Umbilical cord (tissue), 2 donors: Measurements from ENCODE around the gene GRK2. TPM values are rescaled to one million over a fixed set of nuclear protein-coding genes. Genes with fewer than 3 reads are reported as not detected.

Experiments
- DNase-seq: peaks from one replicate; pipeline ENCODE4 v3.0.0-alpha.2; 2015; ENCODE audit warnings: low spot score
- total RNA-seq: library from RNA; depleted of rRNA; stranded (reverse); fragments of >200 nt; gene quantifications from one replicate; pipeline ENCODE4 v1.2.3, GENCODE V29; 2014; ENCODE audit warnings: low replicate concordance; ENCODE audit not compliant: insufficient read depth

GRK2 gene
- total RNA-seq, 1 donor from 2014 or later: 46.2 TPM

- no peak for DNase-seq
These were observed 33.4 kb downstream of the GRK2 start for GRCh38 chr11:67299471-67300191.

GRCh38 chr11:67300256-67300755, 34.0 kb downstream of the GRK2 start:
- DNase-seq: no peak

- DNase-seq: no peak
These were observed 34.6 kb downstream of the GRK2 start for GRCh38 chr11:67300756-67301312.

GRCh38 chr11:67301313-67301921, 35.1 kb downstream of the GRK2 start:
- no peak for DNase-seq

GRCh38 chr11:67301951-67302516, 35.8 kb downstream of the GRK2 start:
- DNase-seq: peak; percentile 78

- no peak for DNase-seq
These were observed 36.4 kb downstream of the GRK2 start for GRCh38 chr11:67302571-67303131.

- peak; percentile 80 for DNase-seq
These were observed 37.0 kb downstream of the GRK2 start, which contains the start of gene SSH3 for GRCh38 chr11:67303132-67303834. Gene SSH3, plus strand, starts transcription at chr11:67303530. Its CDS starts 96 bp downstream, at chr11:67303626.

- no peak for DNase-seq
These were observed 37.6 kb downstream of the GRK2 start for GRCh38 chr11:67303835-67304411.

- DNase-seq: no peak
These were observed 38.3 kb downstream of the GRK2 start for GRCh38 chr11:67304511-67305113.

DNA sequence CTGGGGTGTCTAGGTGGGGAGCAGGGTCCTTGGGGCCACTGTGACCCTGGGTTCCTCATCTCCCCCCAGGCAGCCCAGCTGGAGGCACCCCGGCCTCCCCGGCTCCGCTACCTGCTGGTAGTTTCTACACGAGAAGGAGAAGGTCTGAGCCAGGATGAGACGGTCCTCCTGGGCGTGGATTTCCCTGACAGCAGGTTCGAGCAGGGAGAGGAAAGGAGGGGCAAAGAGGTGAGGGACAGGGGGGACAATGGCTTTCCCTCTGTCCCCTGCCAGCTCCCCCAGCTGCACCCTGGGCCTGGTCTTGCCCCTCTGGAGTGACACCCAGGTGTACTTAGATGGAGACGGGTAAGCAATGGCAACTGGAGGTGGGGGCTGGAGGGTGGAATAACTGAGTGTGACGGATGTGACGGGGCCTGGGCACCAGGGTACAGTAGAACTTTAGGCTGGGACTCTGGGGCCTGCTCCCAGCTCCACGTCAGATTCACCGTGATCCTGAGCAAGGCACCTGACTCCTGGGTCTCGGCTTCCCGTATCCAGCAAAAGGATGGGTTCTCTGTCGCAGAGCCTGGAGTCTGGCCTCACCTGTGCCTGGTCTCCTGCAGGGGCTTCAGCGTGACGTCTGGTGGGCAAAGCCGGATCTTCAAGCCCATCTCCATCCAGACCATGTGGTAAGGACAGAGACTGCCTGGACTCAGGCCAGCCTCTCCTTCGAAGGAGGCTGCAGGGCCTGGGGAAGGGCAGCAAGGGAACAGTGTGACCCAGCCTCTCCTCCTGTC, 40.7 kb downstream of the GRK2 start:
- no peak for DNase-seq

- DNase-seq: no peak
These were observed 41.3 kb downstream of the GRK2 start for GRCh38 chr11:67307545-67308001.

GRCh38 chr11:67308031-67308866, 42.0 kb downstream of the GRK2 start:
- DNase-seq: no peak

DNA sequence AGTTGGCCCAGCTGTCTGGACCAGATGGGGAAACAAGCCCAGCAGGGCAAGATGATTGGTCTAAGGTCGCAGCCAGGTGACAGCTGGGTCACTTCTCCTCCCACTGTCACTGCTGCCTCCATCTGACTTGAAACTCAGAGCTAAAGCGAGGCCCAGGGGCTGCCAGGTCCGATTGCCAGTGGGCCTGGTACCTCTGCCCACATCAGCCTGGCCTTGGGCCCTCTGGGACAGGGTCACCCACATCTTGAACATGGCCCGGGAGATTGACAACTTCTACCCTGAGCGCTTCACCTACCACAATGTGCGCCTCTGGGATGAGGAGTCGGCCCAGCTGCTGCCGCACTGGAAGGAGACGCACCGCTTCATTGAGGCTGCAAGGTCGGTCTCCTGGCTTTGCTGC, 42.9 kb downstream of the GRK2 start:
- DNase-seq: no peak

GRCh38 chr11:67309661-67310061, 43.4 kb downstream of the GRK2 start:
- no peak for DNase-seq

GRCh38 chr11:67310246-67311050, 44.2 kb downstream of the GRK2 start:
- no peak for DNase-seq

DNA sequence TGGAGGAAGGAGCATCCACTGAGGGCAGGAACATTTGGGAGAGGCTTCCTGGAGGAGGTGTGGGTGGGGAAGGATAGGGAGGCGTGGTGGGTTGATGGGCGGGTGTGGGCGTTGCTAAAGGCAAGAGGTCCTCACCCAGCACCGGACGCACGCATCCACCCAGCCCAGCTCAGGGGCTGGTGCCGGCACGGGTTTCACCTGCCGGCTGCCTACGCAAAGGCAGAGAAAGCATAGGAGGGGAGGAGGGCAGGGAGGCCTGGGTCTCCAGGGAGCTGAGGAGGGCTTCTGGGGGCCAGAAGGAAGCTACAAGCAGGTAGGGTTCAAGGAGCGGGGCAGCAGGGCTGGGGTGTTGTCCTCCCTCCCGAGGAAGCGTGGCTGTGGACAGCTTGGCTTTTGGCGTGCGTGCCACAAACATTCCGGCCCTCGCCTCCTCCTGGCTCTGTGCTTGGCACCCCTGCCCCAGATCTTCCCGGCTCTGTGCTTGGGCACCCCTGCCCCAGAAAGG, 44.8 kb downstream of the GRK2 start:
- DNase-seq: no peak

DNA sequence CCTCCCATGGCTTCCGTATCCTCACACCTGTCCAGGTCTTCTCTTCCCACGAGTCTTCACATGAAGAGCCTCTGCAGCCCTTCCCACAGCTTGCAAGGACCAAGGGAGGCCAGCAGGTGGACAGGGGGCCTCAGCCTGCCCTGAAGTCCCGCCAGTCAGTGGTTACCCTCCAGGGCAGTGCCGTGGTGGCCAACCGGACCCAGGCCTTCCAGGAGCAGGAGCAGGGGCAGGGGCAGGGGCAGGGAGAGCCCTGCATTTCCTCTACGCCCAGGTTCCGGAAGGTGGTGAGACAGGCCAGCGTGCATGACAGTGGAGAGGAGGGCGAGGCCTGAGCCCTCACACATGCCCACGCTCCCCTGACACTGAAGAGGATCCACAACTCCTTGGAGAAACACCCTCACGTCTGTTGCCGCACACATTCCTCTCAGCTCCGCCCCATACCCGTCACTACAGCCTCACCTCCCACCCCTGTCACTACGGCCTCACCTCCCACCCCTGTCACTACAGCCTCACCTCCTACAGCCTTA, 45.3 kb downstream of the GRK2 start:
- no peak for DNase-seq
